GM18873 (cell line): ENCODE measurements around the gene NAT16.

Source experiments
- ATAC-seq: cut with Tn5 transposase; IDR thresholded peaks from one replicate; pipeline ENCODE4 v1.9.1; 2021; ENCODE audit warnings: mild to moderate bottlenecking, moderate library complexity, moderate number of reproducible peaks; ENCODE audit not compliant: unreplicated experiment, low FRiP score

The NAT16 gene

GRCh38 chr7:101162551-101163278, 17.4 kb downstream of the NAT16 start:
- no peak for ATAC-seq

GRCh38 chr7:101161692-101162471, 18.2 kb downstream of the NAT16 start:
- ATAC-seq: no peak

- no peak for ATAC-seq
These were observed 19.2 kb downstream of the NAT16 start for GRCh38 chr7:101160910-101161309.

DNA sequence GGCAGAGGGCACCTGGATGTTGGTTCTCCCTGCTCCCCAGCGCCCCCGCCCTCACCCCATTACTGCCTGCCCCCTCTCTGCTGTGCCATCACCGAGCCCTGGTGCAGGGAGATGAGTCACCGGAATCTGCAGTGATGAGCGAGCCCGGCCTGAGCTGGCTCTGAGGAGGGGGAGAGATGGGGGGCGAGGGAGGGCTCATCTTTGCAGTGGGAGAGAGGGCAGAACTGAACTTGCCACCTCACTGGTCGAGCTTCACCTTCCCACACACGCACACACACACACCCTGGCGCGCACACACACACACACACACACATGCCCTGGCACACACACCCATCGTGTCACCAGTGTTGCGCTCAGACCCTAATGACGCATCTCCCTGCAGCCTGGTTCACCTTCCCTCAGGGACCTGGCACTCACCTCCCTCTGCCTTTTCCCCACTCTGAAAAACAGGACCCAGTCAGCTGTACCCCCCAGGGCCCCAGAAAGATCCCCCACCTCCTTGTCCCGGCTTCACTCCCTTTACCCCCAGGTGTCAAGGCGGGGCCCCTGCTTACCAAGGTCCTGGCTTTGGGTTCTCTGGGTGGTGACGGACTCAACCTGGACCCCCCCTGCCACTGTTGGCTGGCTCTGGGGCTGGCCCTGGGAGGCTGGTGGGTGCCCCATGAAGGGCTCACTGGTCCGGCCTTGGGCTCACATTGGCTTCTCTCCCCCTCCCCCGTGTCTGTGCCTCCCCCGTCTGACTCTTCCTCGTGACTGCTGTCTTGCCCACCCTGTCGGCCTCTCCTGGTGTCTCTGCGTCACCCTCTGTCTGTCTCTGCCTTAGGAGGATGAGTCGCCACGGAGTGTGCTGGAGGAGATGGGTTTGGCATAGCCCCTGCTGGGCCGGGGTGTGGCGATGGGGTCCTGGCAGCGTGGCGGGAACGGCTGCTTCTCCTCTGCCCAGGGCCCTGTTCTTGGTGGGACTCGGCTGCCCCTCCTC, 20.1 kb downstream of the NAT16 start:
- ATAC-seq: no peak

- ATAC-seq: no peak
These were observed 23.1 kb downstream of the NAT16 start for GRCh38 chr7:101156866-101157589.

- no peak for ATAC-seq
These were observed 23.8 kb downstream of the NAT16 start for GRCh38 chr7:101156277-101156676.

DNA sequence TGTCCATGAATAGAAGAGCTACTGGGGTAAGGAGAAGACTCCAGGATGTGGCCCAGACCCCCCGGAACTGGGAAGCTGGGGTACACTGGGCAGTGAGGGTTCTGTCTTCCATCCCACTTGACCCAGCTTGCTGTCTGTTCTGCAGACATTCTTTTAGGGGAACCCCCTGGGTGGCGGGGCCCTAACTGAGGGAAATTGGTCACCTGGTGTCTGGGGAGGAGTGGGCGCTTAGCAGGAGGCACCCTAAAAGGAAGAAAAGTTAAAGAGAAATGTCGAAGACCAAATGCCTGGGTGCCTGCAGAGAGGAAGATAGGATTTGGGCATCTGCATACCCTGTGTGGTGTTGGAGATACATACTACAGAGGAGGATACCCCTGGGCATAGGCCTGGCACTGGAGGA, 24.8 kb downstream of the NAT16 start:
- no peak for ATAC-seq

DNA sequence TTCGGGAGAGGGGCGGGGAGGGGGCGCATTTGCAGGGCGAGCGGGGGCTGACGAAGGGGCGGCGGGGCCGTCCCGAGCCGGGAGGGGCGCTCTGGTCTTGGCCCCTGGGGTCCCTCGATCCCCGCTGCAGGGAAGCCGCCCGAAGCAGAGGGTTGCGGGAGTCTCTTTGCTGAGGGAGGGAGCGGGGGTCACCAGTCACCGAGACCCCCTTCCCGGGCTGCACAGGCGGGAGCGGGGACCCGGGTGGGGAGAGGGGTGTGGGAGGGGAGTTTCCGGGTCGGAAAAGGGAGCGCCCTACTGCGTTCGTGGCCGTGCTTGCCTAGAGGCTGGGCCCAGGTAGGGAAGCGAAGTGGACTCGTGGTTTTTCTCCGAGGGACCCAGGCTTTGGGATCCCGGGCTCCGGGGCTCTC, 25.4 kb downstream of the NAT16 start:
- no peak for ATAC-seq

GRCh38 chr7:101153969-101154692, 26.0 kb downstream of the NAT16 start, which contains the start of gene AP1S1:
TSS of gene AP1S1 (plus strand) at chr7:101154476. CDS start at chr7:101154515, 39 bp downstream.
- ATAC-seq: peak; percentile 66

GRCh38 chr7:101151908-101152651, 28.0 kb downstream of the NAT16 start:
- no peak for ATAC-seq

DNA sequence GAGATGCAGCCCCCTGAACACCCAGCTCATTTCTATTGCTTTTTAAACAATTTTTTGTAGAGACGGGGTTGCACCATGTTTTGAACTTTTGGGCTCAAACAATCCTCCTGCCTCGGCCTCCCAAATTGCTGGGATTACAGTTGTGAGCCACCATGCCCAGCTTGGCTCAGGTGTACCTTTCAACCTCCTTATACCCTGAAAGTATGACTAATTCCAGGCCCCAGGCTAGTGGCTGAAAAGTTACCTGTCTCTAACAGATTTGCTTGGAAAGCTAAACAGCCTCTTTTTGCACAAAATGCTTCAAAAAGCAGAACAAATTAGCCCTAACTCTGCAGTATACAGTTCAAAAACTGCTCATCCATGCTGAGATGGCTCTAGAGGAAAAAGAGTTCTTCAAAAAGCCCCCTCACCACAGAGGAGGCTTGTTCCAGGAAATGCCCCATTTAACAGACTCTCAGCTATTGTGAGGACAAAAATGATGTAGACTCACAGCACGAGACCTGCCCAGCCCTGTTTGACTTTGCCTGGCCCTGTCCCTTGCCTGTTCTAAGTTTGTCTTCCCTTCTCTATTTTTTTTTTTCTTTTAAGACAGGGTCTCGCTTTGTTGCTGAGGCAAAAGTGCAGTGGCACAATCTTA, 39.2 kb downstream of the NAT16 start:
- ATAC-seq: no peak

GRCh38 chr7:101140339-101140699, 39.8 kb downstream of the NAT16 start:
- ATAC-seq: no peak

GRCh38 chr7:101138213-101138870, 41.8 kb downstream of the NAT16 start:
- no peak for ATAC-seq

DNA sequence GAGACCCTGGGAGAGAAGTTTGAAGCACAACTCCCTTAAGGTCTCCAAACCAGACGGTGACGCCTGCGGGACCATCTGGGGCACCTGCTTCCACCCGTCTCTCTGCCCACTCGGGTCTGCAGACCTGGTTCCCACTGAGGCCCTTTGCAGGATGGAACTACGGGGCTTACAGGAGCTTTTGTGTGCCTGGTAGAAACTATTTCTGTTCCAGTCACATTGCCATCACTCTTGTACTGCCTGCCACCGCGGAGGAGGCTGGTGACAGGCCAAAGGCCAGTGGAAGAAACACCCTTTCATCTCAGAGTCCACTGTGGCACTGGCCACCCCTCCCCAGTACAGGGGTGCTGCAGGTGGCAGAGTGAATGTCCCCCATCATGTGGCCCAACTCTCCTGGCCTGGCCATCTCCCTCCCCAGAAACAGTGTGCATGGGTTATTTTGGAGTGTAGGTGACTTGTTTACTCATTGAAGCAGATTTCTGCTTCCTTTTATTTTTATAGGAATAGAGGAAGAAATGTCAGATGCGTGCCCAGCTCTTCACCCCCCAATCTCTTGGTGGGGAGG, 42.4 kb downstream of the NAT16 start:
- ATAC-seq: no peak

DNA sequence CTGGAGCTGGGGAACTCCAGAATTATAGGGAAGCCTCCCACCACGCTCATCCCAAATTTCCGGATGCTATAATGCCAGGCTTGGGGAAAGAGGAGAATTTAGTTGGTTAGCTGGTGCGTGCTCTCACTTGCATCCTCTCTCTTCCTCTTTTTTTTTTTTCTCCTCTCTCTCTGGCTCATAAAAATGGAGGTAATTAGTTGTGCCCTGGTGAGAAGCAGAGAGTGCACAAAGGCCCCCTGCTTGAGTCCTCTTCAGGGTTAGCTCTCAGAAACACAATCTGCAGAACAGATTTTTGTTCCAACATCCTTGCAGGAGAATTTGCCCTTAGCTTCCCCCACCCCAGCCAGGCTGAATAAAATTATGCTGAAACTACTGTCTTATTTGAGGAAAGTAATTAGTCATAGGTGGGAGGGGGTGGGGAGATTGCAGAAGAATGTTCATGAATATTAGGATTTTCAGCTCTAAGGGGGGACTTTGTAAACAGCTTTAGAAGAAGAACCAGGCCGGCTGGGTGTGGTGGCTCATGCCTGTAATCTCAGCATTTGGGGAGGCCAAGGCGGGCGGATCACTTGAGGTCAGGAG, 45.6 kb downstream of the NAT16 start:
- ATAC-seq: no peak

GRCh38 chr7:101133621-101134398, 46.3 kb downstream of the NAT16 start:
- ATAC-seq: no peak
